Stimulated activated CD4-positive, alpha-beta T cell treated with anti-CD3 and anti-CD28 coated beads, TNF-alpha, amount 100 ng/mL, for 24 hours (primary cell): ENCODE data around the gene RBM28.
"Not testable (repeated sequence)": the region's sequence is repeated elsewhere in the genome, so short reads cannot be mapped to it uniquely, and the experiment has no call there.

Experiments
- DNase-seq, 3 experiments: peaks; one replicate each; pipeline ENCODE4 v3.0.0-alpha.2; 2020; ENCODE audit warnings: low read depth in 3 of 3

RBM28 gene

GRCh38 chr7:128347647-128348097 is 4.0 kb upstream of the RBM28 start:
- peak in 1 of 3 experiments; percentile 52 for DNase-seq

DNA sequence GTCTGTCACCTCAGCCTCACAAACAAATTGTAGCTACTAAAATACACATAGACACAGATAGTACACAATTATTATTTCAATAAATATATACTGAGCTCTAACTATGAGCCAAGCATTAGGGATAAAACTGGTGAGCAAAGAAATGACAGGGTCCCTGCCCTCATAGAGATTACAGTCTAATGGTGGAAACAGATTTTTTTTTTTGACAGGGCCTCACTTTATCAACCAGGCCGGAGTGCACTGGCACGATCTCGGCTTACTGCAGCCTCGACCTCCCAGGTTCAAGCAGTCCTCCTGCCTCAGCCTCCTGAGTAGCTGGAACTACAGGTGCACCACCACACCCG is 695 bp upstream of the RBM28 start:
- DNase-seq: no peak

DNA sequence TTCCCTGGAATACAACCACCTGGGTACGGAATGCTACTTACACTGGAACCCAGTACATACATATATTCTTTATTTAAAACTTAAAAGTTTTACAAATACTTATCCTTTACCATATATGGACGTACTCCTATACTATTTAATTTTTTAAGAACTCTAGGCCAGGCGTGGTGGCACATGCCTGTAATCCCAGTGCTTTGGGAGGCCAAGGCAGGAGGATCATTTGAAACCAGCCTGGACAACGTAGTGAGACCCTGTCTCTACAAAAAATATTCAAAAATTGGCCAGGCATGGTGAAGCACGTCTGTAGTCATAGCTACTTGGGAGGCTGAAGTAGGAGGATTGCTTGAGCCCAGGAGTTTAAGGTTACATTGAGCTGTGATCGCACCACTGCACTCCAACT is 2.0 kb downstream of the RBM28 start:
- DNase-seq: no peak

GRCh38 chr7:128335730-128336129 is 8.0 kb downstream of the RBM28 start:
- DNase-seq: no peak

- no peak for DNase-seq
These were observed 19.4 kb downstream of the RBM28 start for GRCh38 chr7:128324368-128324680.

GRCh38 chr7:128323459-128324367 is 20.0 kb downstream of the RBM28 start:
- no peak for DNase-seq

GRCh38 chr7:128323040-128323439 is 20.7 kb downstream of the RBM28 start:
- no peak for DNase-seq

DNA sequence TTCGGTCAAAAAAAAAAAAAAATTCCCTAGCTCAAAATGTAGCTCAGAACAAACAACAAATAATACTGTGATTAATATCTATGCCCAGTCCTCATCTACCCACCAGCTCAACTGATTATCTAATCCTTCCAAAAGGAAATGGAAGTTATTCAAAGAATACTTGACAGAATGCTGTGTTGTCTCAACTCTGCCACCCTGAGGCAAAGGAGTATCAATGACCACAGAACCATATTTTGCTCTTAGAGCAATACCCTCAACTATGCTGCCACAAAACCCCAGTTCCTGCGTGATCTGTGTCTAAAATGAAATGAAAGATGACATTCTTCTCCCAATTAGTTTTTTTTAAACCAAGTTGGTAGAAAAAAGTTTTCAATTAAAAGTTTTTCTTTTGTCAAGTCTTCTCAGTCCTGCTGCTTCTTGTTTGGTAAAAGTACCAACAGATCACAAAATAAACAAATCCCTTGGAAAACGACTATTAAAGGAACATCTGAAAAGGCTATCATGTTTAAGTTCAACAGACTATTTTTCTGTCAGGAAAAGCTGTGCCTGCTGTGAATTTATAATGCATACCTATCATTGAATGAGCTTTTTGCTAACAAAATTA is 21.6 kb downstream of the RBM28 start:
- no peak for DNase-seq

GRCh38 chr7:128321044-128321422 is 22.7 kb downstream of the RBM28 start:
- DNase-seq: no peak

DNA sequence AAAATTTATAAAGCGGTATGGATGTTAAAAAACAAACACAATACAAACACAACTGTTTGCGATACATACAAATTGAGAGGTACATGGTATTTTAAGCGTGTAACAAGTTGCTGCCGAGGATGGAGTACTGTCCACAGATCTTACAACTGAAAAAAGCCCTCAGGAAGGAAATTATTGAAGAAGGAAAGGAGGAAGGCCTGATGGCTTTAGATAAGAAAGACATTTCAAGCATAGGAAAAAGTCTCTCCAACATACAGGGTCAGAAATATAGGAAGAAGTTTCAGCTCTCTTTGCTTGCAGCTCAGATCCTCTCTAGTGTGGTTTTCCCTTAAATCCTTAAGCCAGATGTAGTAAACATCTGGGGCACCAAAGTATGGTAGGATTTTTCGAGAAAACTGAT is 25.0 kb downstream of the RBM28 start:
- no peak for DNase-seq

DNA sequence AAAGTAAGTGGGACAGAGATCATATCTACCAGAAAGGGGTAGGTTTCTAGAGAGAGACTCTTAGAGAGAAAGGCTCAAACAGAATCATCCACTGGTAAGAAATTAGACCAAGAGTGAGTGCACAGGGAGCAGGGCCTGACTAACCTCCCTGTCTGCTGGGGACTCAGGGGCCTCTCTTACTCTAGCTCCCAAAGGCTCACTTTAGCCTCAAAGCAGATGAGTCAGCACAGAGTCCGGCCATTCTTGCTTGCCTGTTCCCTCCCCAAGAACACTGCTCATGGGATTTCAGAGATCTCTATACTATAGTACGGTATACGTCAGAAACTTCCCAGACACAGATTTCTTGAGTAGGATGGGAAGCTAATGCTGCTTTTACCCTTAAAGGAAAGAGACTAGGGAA is 32.7 kb downstream of the RBM28 start:
- DNase-seq: no peak

GRCh38 chr7:128310499-128310898 is 33.2 kb downstream of the RBM28 start:
- DNase-seq: no peak

GRCh38 chr7:128309976-128310375 is 33.7 kb downstream of the RBM28 start:
- no peak for DNase-seq

DNA sequence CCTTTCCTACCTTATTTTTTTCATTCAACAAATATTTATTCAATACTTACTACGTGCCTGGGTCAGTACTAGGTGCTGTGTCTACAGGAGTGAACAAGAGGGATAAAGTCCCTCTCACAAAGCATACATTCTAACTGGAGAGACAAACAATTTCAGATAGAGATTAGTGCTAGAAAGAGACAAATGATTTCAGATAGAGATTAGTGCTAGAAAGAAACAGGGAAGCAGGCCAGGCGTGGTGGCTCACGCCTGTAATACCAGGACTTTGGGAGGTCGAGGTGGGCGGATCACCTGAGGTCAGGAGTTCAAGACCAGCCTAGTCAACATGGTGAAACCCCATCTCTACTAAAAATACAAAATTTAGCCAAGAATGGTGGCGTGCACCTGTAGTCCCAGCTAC is 34.6 kb downstream of the RBM28 start:
- DNase-seq: no peak

DNA sequence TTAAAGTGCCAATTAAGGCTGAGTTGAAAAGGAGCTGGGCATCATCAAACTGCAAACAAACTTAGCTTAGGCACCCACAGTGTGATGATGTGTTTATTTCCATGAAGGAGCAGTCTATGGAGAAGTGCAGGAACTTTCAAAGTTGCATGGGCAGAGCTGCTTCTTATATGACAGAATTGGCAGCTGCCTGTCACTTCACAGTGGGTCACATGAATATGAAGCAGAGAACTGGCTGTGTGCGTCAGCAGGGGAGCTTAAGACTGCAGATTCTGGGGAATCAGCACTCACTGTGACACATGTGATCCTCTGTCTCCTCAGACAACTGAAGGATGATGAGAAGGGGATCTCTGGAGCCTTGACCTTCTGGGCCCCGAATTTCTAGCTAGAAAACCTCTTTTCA is 36.6 kb downstream of the RBM28 start:
- DNase-seq: no peak

DNA sequence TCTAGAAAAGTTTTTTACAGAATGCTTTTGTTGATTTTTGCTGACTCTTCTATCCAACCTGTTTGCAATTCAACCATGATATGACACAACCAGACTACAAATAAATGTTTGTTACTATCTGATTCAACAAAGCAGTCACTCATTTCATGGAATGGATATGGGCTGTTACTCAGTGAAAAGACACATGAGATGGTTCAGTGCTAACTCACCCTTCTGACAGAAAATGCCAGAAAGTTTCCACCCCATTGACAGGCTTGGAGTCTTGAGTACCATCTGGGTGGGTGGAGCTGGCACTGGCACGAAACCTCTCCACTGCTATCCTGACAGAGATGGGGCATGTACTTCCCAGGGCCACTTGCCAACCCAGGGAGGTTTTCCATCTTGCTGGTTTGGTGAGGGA is 39.5 kb downstream of the RBM28 start:
- no peak for DNase-seq

DNA sequence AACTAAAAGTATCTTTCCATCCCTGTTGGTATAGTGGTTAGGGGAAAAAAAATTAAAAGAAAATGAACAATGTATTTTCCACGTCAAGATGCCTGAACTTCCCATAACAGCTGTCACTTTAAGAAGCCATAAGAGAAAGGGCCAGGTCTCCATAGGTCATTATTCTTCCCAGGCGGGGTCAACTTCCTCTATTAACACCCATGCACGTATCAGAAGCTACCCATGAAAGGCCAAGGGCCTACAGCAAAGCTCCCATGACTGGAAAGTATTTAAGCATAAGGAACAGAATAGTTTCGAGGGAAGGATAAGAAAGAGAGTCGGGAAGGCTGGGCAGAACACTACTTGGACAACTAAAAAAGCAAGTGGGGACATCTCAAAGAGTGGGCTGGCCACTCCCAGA is 40.1 kb downstream of the RBM28 start:
- DNase-seq: no peak

DNA sequence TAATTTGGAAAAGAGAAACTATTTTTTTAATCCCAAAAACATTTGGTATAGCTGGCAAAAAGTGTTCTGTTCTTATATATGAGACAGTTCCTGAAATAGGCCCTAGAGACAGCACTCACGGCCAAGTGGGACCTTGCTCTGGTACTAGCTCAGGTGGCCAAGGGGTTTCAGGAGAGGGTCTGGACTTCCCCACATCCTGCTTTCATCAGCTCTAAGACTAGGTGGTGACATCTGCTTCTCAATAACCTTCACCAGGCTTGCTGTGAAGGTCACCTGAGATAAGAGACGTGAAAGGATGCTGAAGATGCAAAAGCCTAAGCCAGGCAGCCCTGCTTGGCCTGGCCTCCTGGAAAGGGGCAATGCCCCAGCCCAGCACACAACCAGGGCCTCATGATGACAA is 40.6 kb downstream of the RBM28 start:
- no peak for DNase-seq

DNA sequence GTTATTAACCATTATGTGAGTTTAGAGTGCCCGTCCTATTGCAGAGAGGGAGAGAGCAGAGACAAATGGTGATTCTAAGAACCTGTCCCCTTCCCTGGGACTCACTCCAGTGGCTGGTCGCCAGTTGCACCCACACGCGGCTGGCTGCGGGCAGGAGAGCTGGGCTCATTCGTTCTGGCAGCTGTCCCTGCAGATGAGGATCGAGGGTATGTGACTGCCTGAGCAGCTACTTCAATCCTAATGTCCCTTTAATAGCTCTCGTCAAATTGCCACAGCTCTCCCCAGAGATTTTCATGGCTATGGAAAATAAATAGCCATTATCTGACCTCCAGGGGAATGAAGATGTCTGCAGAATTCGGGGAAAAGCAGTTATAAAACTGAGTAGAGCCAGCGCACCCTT is 41.6 kb downstream of the RBM28 start:
- no peak for DNase-seq

DNA sequence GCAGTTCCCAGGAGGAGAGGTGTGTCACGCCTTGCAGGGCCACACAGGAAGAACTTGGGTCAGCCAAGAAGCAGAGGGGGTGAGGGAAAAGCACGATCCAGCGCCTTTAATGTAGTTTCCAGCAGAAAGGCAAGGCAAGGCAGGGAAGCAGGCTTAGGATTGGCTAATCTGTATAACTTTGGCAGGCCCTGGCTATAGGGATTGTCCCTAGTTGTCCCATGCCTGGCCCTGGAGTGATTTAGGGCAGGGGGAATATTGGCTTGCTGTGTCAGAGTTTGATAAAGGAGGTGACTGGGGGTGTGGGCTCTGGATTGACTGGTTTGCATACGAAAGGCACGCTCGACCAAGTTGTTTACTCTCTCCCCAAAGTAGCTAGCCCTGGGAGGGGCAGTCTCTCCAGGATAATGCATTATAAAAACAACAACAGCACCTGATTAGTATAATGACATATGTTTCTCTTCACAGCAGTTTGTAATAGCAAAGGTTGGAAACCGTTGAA is 44.5 kb downstream of the RBM28 start:
- DNase-seq: no peak

DNA sequence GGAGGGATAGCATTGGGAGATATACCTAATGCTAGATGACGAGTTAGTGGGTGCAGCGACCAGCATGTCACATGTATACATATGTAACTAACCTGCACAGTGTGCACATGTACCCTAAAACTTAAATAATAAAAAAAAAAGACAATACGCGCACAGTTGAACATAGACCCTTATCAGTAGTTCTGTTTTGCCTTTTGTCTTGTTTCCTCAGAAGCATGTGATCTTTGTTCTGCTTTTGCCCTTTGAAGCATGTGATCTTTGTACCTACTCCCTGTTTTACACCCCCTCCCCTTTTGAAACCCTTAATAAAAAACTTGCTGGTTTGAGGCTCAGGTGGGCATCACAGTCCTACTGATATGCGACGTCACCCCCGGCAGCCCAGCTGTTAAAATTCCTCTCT is 45.7 kb downstream of the RBM28 start:
- DNase-seq: not testable (repeated sequence)

DNA sequence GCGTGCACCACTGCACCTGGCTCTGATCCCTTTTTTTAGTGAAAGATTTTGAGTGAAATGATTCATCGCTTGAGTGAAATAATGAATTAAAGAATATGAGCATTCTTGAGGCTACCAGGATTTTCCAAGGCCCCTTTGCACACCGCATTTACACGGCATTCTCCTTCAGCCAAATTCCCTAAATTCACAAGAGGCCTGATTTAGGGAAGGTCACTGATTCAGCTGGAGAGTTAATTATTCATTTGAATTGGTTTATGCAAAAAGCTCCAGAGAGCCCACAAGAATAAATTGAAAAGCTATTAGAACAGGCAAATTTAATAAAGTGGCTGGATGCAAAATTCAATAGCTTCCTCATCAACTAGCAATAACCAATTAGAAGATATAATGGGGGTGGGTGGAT is 56.2 kb downstream of the RBM28 start:
- no peak for DNase-seq

DNA sequence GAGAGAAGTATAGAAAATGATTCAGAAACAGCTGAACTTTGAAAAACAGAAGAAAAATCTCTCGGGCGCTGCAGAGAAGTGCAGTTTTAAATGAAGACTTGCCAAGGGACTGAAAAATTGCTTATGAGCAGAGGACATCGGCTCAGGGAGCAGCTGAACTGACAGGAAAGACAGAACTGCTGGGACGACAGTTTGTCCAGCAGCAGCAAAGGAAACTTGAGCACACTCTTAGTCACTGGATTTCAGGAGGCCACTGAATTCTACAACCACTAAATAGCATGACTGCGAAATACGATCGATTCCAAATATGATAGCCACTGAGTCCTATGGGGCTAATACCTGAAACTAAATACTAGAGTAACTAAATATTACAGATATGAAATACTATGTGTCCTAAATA is 59.6 kb downstream of the RBM28 start:
- DNase-seq: no peak
